Measurements from ENCODE around the gene ARMH2.
"Not testable (repeated sequence)": the region's sequence is repeated elsewhere in the genome, so short reads cannot be mapped to it uniquely, and the experiment has no call there.

Gene ARMH2

DNA sequence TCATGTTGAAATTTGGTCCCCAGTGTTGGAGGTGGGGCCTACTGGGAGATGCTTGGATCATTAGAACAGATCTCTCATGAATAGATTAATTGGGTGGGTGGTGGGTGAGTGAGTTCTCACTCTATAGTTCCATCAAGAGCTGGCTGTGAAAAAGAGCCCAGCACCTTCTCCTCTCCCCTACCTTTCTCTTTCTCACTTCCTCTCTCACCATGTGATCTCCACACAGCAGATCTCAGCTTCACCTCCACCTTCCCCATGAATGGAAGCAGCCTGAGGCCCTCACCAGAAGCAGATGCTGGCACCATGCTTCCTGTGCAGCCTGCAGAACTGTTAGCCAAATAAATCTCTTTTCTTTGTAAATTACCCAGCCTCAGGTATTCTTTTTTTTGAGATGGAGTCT is 36.9 kb downstream of the ARMH2 start:
- DNase-seq = no peak

DNA sequence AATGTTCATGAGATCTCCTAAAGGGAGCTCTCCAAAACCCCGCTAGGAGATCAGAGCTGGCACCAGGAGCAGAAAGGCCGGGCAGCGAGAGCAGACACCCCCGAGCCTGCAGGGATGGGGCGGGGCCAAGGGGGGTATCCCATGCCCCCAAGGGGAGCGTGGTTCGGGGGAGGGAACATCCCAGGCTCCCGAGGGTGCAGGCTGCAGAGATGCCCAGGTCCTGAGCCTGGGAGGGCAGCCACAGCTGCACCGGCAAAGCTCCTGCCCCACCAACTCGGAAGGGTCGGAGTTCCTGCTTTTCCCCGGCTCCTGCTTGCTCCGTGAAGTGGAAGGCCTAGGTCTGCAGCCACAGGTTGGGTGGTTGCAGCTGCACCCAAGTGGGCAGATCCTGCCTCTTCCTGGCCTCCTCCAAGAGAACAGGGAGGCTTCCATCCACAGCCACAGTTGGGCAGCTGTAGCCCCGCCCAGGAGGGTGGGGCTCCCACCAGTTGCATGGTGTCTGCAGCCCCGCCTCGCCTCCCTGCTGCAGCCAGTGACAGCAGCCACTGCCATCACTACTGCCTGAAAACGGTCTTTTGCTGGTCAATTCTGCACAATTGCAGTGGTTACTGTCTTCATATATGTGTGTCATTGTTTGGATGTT is 37.4 kb downstream of the ARMH2 start:
- no peak for DNase-seq

DNA sequence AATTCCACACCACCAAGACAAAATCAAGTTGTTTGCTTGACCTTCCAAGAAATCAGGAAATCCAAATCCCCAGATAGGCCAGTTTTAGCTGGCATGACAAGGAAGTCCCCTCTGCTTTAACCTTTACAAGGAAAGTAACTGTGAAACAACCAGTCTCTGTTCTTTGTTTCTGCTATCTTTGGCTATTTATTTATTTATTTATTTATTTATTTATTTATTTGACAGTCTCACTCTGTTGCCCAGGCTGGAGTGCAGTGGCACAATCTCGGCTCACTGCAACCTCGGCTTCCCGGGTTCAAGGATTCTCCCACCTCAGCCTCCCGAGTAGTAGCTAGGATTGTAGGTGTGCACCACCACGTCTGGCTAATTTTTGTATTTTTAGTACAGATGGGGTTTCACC is 38.5 kb downstream of the ARMH2 start:
- DNase-seq = no peak

DNA sequence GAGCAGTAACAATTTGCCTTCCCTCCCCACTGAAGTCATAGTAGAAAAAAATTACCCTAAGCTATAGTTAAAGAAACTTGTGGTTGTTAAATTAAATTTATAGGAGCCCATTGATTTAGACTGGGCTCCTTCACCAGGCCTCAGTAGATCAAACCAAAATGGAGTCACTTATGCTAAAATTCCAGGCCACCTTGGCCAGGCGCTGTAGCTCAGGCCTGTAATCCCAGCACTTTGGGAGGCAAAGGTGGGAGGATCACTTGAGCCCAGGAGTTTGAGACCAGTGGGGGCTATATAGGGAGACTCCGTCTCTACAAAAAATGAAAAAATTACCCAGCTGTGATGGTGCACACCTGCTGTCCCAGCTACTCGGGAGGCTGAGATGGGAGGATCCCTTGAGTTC is 39.0 kb downstream of the ARMH2 start:
- no peak for DNase-seq

DNA sequence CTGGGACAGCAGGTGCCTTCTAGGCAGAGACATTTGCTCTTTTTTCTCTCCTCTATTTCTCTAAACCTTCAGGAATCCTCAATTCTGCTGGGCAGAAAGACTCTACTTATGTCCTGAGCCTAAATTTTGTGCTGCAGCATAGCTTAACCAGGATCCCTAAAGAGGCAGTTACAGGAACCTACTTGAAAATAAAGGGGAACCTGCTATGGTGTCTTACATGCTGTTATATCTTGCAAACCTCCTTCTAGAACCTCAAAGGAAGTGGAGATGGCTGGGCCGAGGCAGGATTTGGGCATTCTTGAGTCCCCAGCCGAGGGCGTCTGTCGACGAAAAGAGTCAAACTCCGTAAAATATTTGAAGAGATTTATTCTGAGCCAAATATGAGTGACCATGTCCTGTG is 41.1 kb downstream of the ARMH2 start:
- no peak for DNase-seq

DNA sequence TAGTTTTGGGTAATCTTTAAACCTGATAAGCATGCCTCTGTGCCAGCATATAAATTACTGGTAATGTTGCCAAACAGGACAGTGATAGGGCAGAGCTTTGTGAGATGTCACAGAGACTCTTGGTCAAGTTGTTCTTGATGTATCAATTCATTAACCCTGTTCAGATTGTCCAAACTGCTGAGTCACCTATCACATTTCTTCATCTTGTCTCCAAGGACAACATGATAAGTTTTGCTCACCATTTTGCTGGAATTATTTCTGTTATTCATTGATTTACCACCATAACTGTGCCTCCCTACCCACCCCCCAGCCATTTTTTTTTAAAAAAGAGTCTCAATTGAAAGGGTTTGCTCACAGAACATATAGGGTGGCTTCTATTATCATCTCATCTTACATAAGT is 43.4 kb downstream of the ARMH2 start:
- no peak for DNase-seq

DNA sequence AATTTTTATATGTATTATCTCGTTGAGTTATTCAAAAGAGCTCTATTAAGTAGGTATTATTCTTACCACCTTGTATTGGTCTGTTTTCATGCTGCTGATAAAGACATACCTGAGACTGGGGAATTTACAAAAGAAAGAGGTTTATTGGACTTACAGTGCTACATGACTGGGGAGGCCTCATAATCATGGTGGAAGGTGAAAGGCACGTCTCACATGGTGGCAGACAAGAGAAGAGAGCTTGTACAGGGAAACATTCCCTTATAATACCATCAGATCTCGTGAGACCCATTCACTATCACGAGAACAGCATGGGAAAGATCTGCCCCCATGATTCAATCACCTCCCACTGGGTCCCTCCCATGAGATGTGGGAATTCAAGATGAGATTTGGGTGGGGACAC is 44.3 kb downstream of the ARMH2 start:
- not testable (repeated sequence) for DNase-seq

DNA sequence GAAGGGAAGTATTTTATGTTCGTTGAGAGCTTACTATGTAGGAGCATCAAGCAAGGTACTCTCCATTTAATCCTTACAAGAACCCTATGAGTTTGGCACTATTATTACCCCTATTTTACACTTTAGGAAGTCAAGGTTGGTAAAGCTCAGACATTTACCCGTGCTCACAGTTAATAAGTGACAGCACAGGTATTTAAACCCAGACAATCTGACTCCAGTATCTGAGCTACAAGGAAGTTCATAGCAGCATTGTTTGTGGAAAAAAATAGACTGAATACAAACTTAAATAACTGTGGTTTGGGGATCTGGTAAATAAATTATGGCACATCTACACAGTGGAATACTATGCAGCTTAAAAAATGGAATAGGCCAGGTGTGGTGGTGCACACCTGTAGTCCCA is 45.2 kb downstream of the ARMH2 start:
- no peak for DNase-seq

DNA sequence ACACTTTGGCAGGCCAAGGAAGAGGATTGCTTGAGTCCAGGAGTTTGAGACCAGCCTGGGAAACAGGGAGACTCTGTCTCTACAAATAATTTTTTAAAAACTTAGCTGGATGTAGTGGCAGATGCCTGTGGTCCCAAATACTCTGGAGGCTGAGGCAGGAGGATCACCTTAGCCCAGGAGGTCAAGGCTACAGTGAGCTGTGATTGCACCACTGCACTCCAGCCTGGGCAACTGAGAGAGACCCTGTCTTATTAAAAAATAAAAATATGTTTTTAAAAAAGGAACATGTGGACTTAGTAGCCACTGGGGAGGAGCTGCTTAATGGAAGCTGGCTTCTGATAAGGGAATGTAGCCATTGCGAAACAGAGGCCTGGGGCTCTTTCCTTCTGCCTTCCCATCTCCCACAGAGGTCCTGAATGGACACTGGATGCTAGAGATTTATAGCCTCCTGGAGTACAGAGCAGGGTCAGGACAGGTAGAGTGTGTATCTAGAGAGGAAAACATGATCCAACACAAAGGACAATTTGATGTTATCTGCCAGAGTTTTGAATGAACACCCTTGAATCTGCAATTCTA is 45.7 kb downstream of the ARMH2 start:
- DNase-seq = no peak

DNA sequence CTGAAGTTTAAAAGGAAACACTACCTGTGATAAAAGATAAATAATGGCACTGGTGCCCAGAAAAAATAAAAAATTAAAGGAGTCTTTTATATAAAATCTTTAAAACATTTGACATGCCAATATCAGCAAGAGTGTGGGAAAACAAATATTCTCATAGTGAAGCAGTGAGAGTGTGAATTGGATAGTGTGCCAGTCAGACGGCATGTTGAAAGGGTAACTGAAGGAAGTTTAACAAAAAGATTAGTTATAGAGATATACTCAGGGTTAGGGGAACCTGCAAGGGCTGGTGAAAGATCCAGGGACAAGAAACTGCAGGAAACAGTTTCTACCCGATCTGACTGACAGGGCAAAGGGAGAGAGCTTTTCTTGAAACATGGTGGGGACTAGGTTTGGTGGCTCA is 46.2 kb downstream of the ARMH2 start:
- DNase-seq = no peak

DNA sequence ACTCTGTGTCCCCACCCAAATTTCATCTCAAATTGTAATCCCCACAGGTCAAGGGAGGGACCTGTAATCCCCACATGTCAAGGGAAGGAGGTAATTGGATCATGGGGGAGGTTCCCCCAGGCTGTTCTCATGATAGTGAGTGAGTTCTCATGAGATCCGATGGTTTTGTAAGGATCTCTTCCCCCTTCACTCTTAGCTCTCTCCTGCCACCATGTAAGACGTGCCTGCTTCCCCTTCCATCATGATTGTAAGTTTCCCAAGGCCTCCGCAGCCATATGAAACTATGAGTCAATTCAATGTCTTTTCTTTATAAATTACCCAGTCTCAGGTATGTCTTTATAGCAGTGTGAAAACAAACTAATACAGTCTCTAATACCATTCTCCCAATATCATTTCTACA is 47.8 kb downstream of the ARMH2 start:
- not testable (repeated sequence) for DNase-seq

DNA sequence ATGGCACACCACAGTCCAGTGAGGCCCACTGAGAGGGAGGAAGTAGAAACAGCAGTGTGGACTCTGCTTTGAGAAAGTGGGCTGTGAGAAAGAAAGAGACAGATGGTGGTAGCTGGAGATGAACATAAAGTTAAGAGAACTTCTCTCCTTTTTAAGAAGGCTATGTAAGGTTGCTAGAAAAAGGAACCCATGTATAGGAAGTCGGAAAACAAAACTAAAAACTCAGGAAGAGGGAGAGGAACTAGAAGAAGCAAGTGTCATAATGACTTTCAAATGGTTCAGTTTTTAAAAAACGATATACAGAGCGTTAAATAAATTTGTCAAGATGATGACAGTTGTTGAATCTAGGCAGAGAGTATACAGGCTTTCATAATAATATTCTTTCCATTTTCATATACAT is 49.4 kb downstream of the ARMH2 start:
- DNase-seq = no peak

All from activated CD4-positive, alpha-beta T cell treated with anti-CD3 and anti-CD28 coated beads for 4 hours (primary cell).